Endodermal cell (in vitro differentiated cells): ENCODE data around the gene ITGB1BP2. TPM values are rescaled to one million over a fixed set of nuclear protein-coding genes. Genes with fewer than 3 reads are reported as not detected.
"Not testable (repeated sequence)": the region's sequence is repeated elsewhere in the genome, so short reads cannot be mapped to it uniquely, and the experiment has no call there.

ENCODE experiments used
- DNase-seq: peaks from one replicate; pipeline ENCODE4 v3.0.0-alpha.2; 2017
- H3K27ac ChIP-seq: 2 replicates; pipeline ENCODE4 v1.5.1; 2013; ENCODE audit warnings: mild to moderate bottlenecking, low read depth, low read length, moderate library complexity
- H3K27me3 ChIP-seq: 2 replicates; pipeline ENCODE4 v1.6.1; 2013; ENCODE audit warnings: mild to moderate bottlenecking, low read length, moderate library complexity; ENCODE audit not compliant: insufficient read depth, control insufficient read depth, poor library complexity, severe bottlenecking
- H3K36me3 ChIP-seq: 2 replicates; pipeline ENCODE4 v1.7.0; 2013; ENCODE audit warnings: mild to moderate bottlenecking, low read length, moderate library complexity; ENCODE audit not compliant: control insufficient read depth, insufficient read depth
- H3K4me1 ChIP-seq: one replicate; pipeline ENCODE4 v1.7.0; 2013; ENCODE audit warnings: low read length; ENCODE audit not compliant: control insufficient read depth, insufficient read depth
- H3K4me3 ChIP-seq: 2 replicates; pipeline ENCODE4 v1.5.1; 2013; ENCODE audit warnings: mild to moderate bottlenecking, low read length, moderate library complexity
- H3K9ac ChIP-seq: 2 replicates; pipeline ENCODE4 v1.6.1; 2013; ENCODE audit warnings: mild to moderate bottlenecking, low read length, moderate library complexity; ENCODE audit not compliant: poor library complexity, severe bottlenecking; ENCODE audit errors: extremely low read depth
- H3K9me3 ChIP-seq: 2 replicates; pipeline ENCODE4 v1.6.1; 2013; ENCODE audit warnings: mild to moderate bottlenecking, low read length, moderate library complexity; ENCODE audit not compliant: control insufficient read depth
- H3K27ac Mint-ChIP-seq: 2 replicates; pipeline ENCODE4 v1.8.0; 2020; ENCODE audit warnings: mixed read lengths
- H3K27me3 Mint-ChIP-seq: 2 replicates; pipeline ENCODE4 v1.8.0; 2021; ENCODE audit warnings: mild to moderate bottlenecking, mixed read lengths; ENCODE audit not compliant: insufficient read depth
- H3K36me3 Mint-ChIP-seq: 2 replicates; pipeline ENCODE4 v1.8.0; 2020; ENCODE audit warnings: low read depth, mixed read lengths
- H3K4me1 Mint-ChIP-seq: 2 replicates; pipeline ENCODE4 v1.8.0; 2020; ENCODE audit warnings: mixed read lengths
- H3K4me3 Mint-ChIP-seq: 2 replicates; pipeline ENCODE4 v1.8.0; 2020; ENCODE audit warnings: mild to moderate bottlenecking, moderate library complexity, mixed read lengths
- H3K9me3 Mint-ChIP-seq: 2 replicates; pipeline ENCODE4 v1.8.0; 2020; ENCODE audit warnings: mild to moderate bottlenecking, mixed read lengths
- CTCF ChIP-seq: fragments of 200-600 bp; sonication (generic); conservative IDR thresholded peaks from 2 replicates; pipeline ENCODE4 v1.5.0; 2021; ENCODE audit warnings: antibody characterized with exemption, mild to moderate bottlenecking
- WGBS, 2 experiments: methylation state at CpG; one replicate each; pipeline versions ENCODE4 v1.1.5 to v1.1.7; 2013; ENCODE audit warnings: missing lambda C conversion rate in 2 of 2, mixed read lengths in 1 of 2; ENCODE audit not compliant: insufficient coverage in 1 of 2, insufficient read length in 1 of 2; 5-methylcytosine and 5-hydroxymethylcytosine counted together
- total RNA-seq, 2 donors: library from RNA; stranded (reverse); fragmentation: NEBNext Ultra II Directional in 1 of 2; extraction: Animal tissue kit (Norgen Biotek cat#: 25700) in 1 of 2; gene quantifications; 2 replicates in 1 of 2; 3 replicates in 1 of 2; pipeline ENCODE4 v1.2.1, GENCODE V29; 2021

ITGB1BP2 gene
- total RNA-seq, 2 donors from 2014 or later: 4.1 to 6.1 TPM

- Mint-ChIP-seq H3K36me3 (peaks cover 64% of the 10 kb centered on the region), H3K4me3 (no peak overlapping the region), H3K27ac (no peak overlapping the region), H3K9me3 (peaks cover 44% of the 10 kb centered on the region), H3K4me1 (no peaks in the 10 kb centered on the region), H3K27me3 (no peaks in the 10 kb centered on the region)
- H3K27me3 ChIP-seq: no peaks in the 10 kb centered on the region
- no peaks in the 10 kb centered on the region for H3K9me3 ChIP-seq
- no peaks in the 10 kb centered on the region for H3K4me1 ChIP-seq
- H3K36me3 ChIP-seq: peaks cover 71% of the 10 kb centered on the region
- H3K27ac ChIP-seq: no peak overlapping the region
- H3K9ac ChIP-seq: no peak overlapping the region
- no peak for TF ChIP-seq CTCF
- WGBS, 2 experiments: 93 to 100% methylated on average over 3 of the region's 7 CpGs
- no peak overlapping the region for H3K4me3 ChIP-seq
- DNase-seq: no peak
These were observed 8.7 kb upstream of the ITGB1BP2 start for GRCh38 chrX:71292669-71293365.

- Histone ChIP-seq H3K9me3 (no peaks in the 10 kb centered on the region), H3K36me3 (peaks cover 63% of the 10 kb centered on the region), H3K27ac (no peak overlapping the region), H3K9ac (no peak overlapping the region), H3K4me1 (no peaks in the 10 kb centered on the region), H3K4me3 (no peak overlapping the region), H3K27me3 (no peaks in the 10 kb centered on the region)
- WGBS, 2 experiments: 94 to 95% methylated on average over 3 to 6 of the region's 6 CpGs
- TF ChIP-seq CTCF: no peak
- H3K4me3 Mint-ChIP-seq: no peak overlapping the region
- DNase-seq: no peak
- no peak overlapping the region for H3K27ac Mint-ChIP-seq
- peaks cover 2% of the 10 kb centered on the region for H3K4me1 Mint-ChIP-seq
- no peaks in the 10 kb centered on the region for H3K27me3 Mint-ChIP-seq
- peaks cover 66% of the 10 kb centered on the region for H3K36me3 Mint-ChIP-seq
- H3K9me3 Mint-ChIP-seq: peaks cover 56% of the 10 kb centered on the region
These were observed 4.7 kb upstream of the ITGB1BP2 start for GRCh38 chrX:71296806-71297205.

GRCh38 chrX:71298119-71298518, 3.4 kb upstream of the ITGB1BP2 start:
- Histone ChIP-seq H3K4me1 (no peaks in the 10 kb centered on the region), H3K9ac (no peak overlapping the region), H3K4me3 (no peak overlapping the region), H3K36me3 (peaks cover 55% of the 10 kb centered on the region), H3K27ac (no peak overlapping the region), H3K27me3 (no peaks in the 10 kb centered on the region), H3K9me3 (no peaks in the 10 kb centered on the region)
- H3K9me3 Mint-ChIP-seq: peaks cover 56% of the 10 kb centered on the region
- H3K4me1 Mint-ChIP-seq: peaks cover 2% of the 10 kb centered on the region
- H3K27ac Mint-ChIP-seq: no peak overlapping the region
- WGBS, 2 experiments: 100% methylated on average over 3 of the region's 3 CpGs; no CpG with 5 or more reads in 1 of the 2 experiments
- TF ChIP-seq CTCF: no peak
- peaks cover 56% of the 10 kb centered on the region for H3K36me3 Mint-ChIP-seq
- no peak overlapping the region for H3K4me3 Mint-ChIP-seq
- H3K27me3 Mint-ChIP-seq: no peaks in the 10 kb centered on the region
- no peak for DNase-seq

GRCh38 chrX:71300064-71300463, 1.5 kb upstream of the ITGB1BP2 start:
- WGBS, 2 experiments: 93% methylated on average over 7 of the region's 7 CpGs; no CpG with 5 or more reads in 1 of the 2 experiments
- H3K27me3 ChIP-seq, H3K4me3 ChIP-seq, H3K27me3 Mint-ChIP-seq, H3K4me1 ChIP-seq, H3K9ac ChIP-seq, H3K4me1 Mint-ChIP-seq, DNase-seq, H3K27ac ChIP-seq, H3K4me3 Mint-ChIP-seq, H3K9me3 ChIP-seq: not testable (repeated sequence)
- peaks cover 55% of the 10 kb centered on the region for H3K36me3 Mint-ChIP-seq
- H3K9me3 Mint-ChIP-seq: peaks cover 59% of the 10 kb centered on the region
- H3K36me3 ChIP-seq: peaks cover 52% of the 10 kb centered on the region
- H3K27ac Mint-ChIP-seq: peak overlapping the region; percentile 30

- Mint-ChIP-seq H3K36me3 (peaks cover 59% of the 10 kb centered on the region), H3K27ac (peak overlapping the region; percentile 30), H3K9me3 (peaks cover 63% of the 10 kb centered on the region)
- H3K4me1 ChIP-seq, H3K4me1 Mint-ChIP-seq, H3K9ac ChIP-seq, H3K27me3 ChIP-seq, H3K9me3 ChIP-seq, H3K4me3 Mint-ChIP-seq, DNase-seq, H3K27ac ChIP-seq, H3K27me3 Mint-ChIP-seq, H3K4me3 ChIP-seq: not testable (repeated sequence)
- H3K36me3 ChIP-seq: peaks cover 56% of the 10 kb centered on the region
- 94 to 100% methylated on average over 1 to 7 of the region's 7 CpGs for WGBS, 2 experiments
These were observed 1.1 kb upstream of the ITGB1BP2 start for GRCh38 chrX:71300495-71300894.
